NT2/D1 (cell line): ENCODE data around the gene SLC15A4.

Source experiments
- SUZ12 ChIP-seq: IDR thresholded peaks from 2 replicates; pipeline ENCODE4 v1.6.1; 2011; ENCODE audit not compliant: insufficient read length, insufficient read depth; ENCODE audit errors: extremely low read depth
- YY1 ChIP-seq: IDR thresholded peaks from 2 replicates; pipeline ENCODE4 v1.6.1; 2011; ENCODE audit not compliant: insufficient read length, insufficient read depth
- ZNF274 ChIP-seq: IDR thresholded peaks from 2 replicates; pipeline ENCODE4 v1.6.1; 2011; ENCODE audit warnings: mild to moderate bottlenecking, low read depth, low read length

DNA sequence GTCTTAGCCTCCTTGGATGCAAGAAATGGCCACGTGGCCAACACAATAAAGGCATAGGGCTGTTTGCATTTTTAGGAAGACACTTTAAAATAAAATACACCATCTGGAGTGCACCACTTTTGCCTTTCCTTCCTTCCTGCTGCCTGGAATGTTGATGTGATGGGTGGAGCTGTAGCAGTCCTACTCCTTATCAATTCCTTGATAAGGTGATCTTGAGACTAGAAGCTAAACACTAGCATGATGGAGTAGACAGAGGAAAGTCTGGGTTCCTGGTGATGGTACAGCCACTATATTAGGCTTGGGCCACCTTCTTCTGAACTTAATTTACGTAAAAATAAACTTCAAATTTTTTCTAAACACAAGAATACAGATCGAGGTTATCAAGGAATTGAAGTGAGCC, 26.6 kb upstream of the SLC15A4 start:
- no peak for TF ChIP-seq SUZ12
- TF ChIP-seq YY1: no peak
- no peak for TF ChIP-seq ZNF274
